ENCODE measurements around the gene MRI1.

MRI1 gene

GRCh38 chr19:13819238-13819637 is 54.9 kb downstream of the MRI1 start:
- no peak overlapping the region for H3K9ac ChIP-seq (ENCODE audit: low read length)
- no peaks in the 10 kb centered on the region for H3K36me3 ChIP-seq (ENCODE audit: control insufficient read depth, insufficient read depth, low read length)

GRCh38 chr19:13821292-13821691 is 57.0 kb downstream of the MRI1 start:
- Histone ChIP-seq H3K9me3 (ENCODE audit: control insufficient read depth, low read length) (no peaks in the 10 kb centered on the region), H3K4me3 (ENCODE audit: low read length) (no peak overlapping the region), H3K9ac (ENCODE audit: low read length) (no peak overlapping the region), H3K27me3 (ENCODE audit: control insufficient read depth, insufficient read depth, low read length) (no peaks in the 10 kb centered on the region), H3K36me3 (ENCODE audit: control insufficient read depth, insufficient read depth, low read length) (no peaks in the 10 kb centered on the region), H3K4me1 (ENCODE audit: control insufficient read depth, insufficient read depth, low read length) (peaks cover 8% of the 10 kb centered on the region)

More at GRCh38 chr19:13819238-13819637, 54.9 kb downstream of the MRI1 start:
- H3K9me3 ChIP-seq (ENCODE audit: control insufficient read depth, low read length): no peaks in the 10 kb centered on the region
- H3K27me3 ChIP-seq (ENCODE audit: control insufficient read depth, insufficient read depth, low read length): no peaks in the 10 kb centered on the region
- H3K4me3 ChIP-seq (ENCODE audit: low read length): no peak overlapping the region
- peaks cover 7% of the 10 kb centered on the region for H3K4me1 ChIP-seq (ENCODE audit: control insufficient read depth, insufficient read depth, low read length)

- Histone ChIP-seq H3K36me3 (ENCODE audit: control insufficient read depth, insufficient read depth, low read length) (no peaks in the 10 kb centered on the region), H3K9ac (ENCODE audit: low read length) (no peak overlapping the region), H3K4me3 (ENCODE audit: low read length) (no peak overlapping the region), H3K4me1 (ENCODE audit: control insufficient read depth, insufficient read depth, low read length) (peaks cover 13% of the 10 kb centered on the region), H3K27me3 (ENCODE audit: control insufficient read depth, insufficient read depth, low read length) (no peaks in the 10 kb centered on the region), H3K9me3 (ENCODE audit: control insufficient read depth, low read length) (no peaks in the 10 kb centered on the region)
These were observed 58.9 kb downstream of the MRI1 start for GRCh38 chr19:13823256-13823655.
